Astrocyte (in vitro differentiated cells and primary cell): ENCODE measurements around the gene NSUN6. TPM values are rescaled to one million over a fixed set of nuclear protein-coding genes. Genes with fewer than 3 reads are reported as not detected.
A peak's percentile ranks its signal among the peaks of the same experiment; 100 is the strongest.

Experiments
- DNase-seq: peaks from one replicate; pipeline ENCODE4 v3.0.0-alpha.2; 2010; ENCODE audit warnings: low read depth
- FAIRE-seq: peaks from 2 replicates; lab custom pipeline; 2011; peaks lifted over from hg19 to GRCh38; lab: Jason Lieb, UNC
- H2AFZ ChIP-seq: 2 replicates; pipeline ENCODE4 v1.6.0; 2012; ENCODE audit warnings: low read depth, low read length, inconsistent platforms
- H3K27ac ChIP-seq: 2 replicates; pipeline ENCODE4 v1.5.1; 2011; ENCODE audit warnings: low read depth, low read length, inconsistent platforms
- H3K27me3 ChIP-seq: 2 replicates; pipeline ENCODE4 v1.6.0; 2011; ENCODE audit warnings: low read length, inconsistent platforms; ENCODE audit not compliant: insufficient read depth
- H3K36me3 ChIP-seq: 2 replicates; pipeline ENCODE4 v1.5.1; 2011; ENCODE audit warnings: low read length, inconsistent platforms; ENCODE audit not compliant: insufficient read depth
- H3K4me1 ChIP-seq: 2 replicates; pipeline ENCODE4 v1.5.1; 2011; ENCODE audit warnings: low read length, inconsistent platforms; ENCODE audit not compliant: insufficient read depth
- H3K4me2 ChIP-seq: 2 replicates; pipeline ENCODE4 v1.6.0; 2012; ENCODE audit warnings: low read length, inconsistent platforms
- H3K4me3 ChIP-seq: 2 replicates; pipeline ENCODE4 v1.5.1; 2011; ENCODE audit warnings: low read depth, mild to moderate bottlenecking, low read length, inconsistent platforms; ENCODE audit not compliant: insufficient read depth
- H3K79me2 ChIP-seq: 2 replicates; pipeline ENCODE4 v1.6.0; 2012; ENCODE audit warnings: mild to moderate bottlenecking, low read length, inconsistent platforms; ENCODE audit not compliant: insufficient read depth
- H3K9ac ChIP-seq: 2 replicates; pipeline ENCODE4 v1.6.0; 2012; ENCODE audit warnings: mild to moderate bottlenecking, low read length, inconsistent platforms
- H3K9me3 ChIP-seq: 2 replicates; pipeline ENCODE4 v1.5.1; 2012; ENCODE audit warnings: low read depth, mild to moderate bottlenecking, low read length, inconsistent platforms; ENCODE audit not compliant: insufficient read depth
- H4K20me1 ChIP-seq: 2 replicates; pipeline ENCODE4 v1.6.0; 2012; ENCODE audit warnings: low read length, inconsistent platforms; ENCODE audit not compliant: insufficient read depth
- H3K27ac Mint-ChIP-seq: one replicate; pipeline ENCODE4 v1.8.0; 2021; ENCODE audit warnings: mild to moderate bottlenecking, mixed read lengths; ENCODE audit not compliant: unreplicated experiment
- H3K27me3 Mint-ChIP-seq: one replicate; pipeline ENCODE4 v1.8.0; 2021; ENCODE audit warnings: low read depth, mixed read lengths; ENCODE audit not compliant: unreplicated experiment
- H3K36me3 Mint-ChIP-seq: one replicate; pipeline ENCODE4 v1.8.0; 2021; ENCODE audit warnings: low read depth, mixed read lengths; ENCODE audit not compliant: unreplicated experiment
- H3K4me1 Mint-ChIP-seq: one replicate; pipeline ENCODE4 v1.8.0; 2021; ENCODE audit warnings: low read depth, mixed read lengths; ENCODE audit not compliant: unreplicated experiment
- H3K4me3 Mint-ChIP-seq: one replicate; pipeline ENCODE4 v1.8.0; 2021; ENCODE audit warnings: mild to moderate bottlenecking, moderate library complexity, mixed read lengths; ENCODE audit not compliant: unreplicated experiment
- H3K9me3 Mint-ChIP-seq: one replicate; pipeline ENCODE4 v1.8.0; 2021; ENCODE audit warnings: mild to moderate bottlenecking, mixed read lengths; ENCODE audit not compliant: unreplicated experiment
- EZH2 ChIP-seq: IDR thresholded peaks from 2 replicates; pipeline ENCODE4 v1.6.1; 2012; ENCODE audit warnings: mild to moderate bottlenecking, low read length, inconsistent platforms; ENCODE audit not compliant: insufficient read depth
- total RNA-seq: library from RNA; stranded (reverse); gene quantifications from 2 replicates; pipeline ENCODE4 v1.2.1, GENCODE V29; 2021
- TF ChIP-seq, protein P1 (sequence below): IDR thresholded peaks from 2 replicates; pipeline ENCODE4 v1.5.1; 2011; ENCODE audit warnings: low read depth, mild to moderate bottlenecking, inconsistent platforms, low read length, moderate library complexity; ENCODE audit not compliant: insufficient read depth

The NSUN6 gene
- total RNA-seq, 1 donor from 2014 or later, result 7.3 TPM

DNA sequence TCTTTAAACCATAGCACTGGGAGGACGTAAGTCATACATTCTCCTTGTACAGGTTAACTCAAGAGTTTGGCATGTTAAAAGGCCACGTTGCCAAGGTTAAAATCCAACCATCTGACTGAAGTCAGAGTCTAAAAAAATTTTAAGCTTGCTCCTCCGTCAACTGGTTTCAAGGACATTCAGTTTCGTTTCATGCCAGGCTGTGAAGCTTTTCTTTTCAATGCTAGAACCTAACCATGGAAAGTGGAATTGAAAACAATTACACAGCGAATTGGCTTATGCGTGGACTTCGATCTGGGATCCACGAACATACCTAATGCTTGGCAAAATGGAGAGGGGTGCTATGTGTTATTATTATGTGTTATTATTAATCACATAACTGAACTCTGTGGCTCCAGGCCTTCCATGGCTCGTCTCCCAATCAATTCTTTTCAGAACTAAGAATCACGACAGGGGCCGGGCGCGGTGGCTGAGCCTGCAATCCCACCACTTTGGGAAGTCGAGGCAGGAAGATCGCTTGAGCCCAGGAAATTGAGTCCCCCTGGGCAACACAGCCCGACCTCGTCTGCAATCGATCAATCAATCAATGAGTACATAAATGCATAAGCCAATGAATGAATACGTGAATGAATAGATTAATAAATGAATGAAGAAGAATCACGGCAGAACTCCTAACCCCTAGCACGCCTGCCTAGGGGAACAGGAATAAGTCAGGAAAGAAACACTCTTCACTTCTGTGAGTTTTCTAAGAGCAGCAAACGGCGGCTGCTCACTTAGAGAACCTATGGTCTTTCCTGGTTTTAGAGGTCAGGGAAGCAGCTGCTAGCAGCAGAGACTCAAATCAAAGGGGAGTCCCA lies 7.1 kb upstream of the NSUN6 start:
- Mint-ChIP-seq H3K9me3 (no peaks in the 10 kb centered on the region), H3K27ac (peak overlapping the region; percentile 99), H3K27me3 (no peaks in the 10 kb centered on the region), H3K4me3 (peak overlapping the region; percentile 98), H3K4me1 (peaks cover 9% of the 10 kb centered on the region), H3K36me3 (peaks cover 2% of the 10 kb centered on the region)
- Histone ChIP-seq H3K27me3 (no peaks in the 10 kb centered on the region), H3K9me3 (no peaks in the 10 kb centered on the region), H2AFZ (peak overlapping the region; percentile 31), H3K4me1 (peaks cover 9% of the 10 kb centered on the region), H3K4me3 (peak overlapping the region; percentile 93), H3K36me3 (no peaks in the 10 kb centered on the region), H4K20me1 (peaks cover 20% of the 10 kb centered on the region), H3K27ac (peak overlapping the region; percentile 95), H3K4me2 (peak overlapping the region; percentile 90), H3K9ac (peak overlapping the region; percentile 99), H3K79me2 (peaks cover 47% of the 10 kb centered on the region)
- peak; percentile 26 for FAIRE-seq
- peak; percentile 71 for DNase-seq
- TF ChIP-seq EZH2, result no peak
- TF ChIP-seq, protein P1, sequence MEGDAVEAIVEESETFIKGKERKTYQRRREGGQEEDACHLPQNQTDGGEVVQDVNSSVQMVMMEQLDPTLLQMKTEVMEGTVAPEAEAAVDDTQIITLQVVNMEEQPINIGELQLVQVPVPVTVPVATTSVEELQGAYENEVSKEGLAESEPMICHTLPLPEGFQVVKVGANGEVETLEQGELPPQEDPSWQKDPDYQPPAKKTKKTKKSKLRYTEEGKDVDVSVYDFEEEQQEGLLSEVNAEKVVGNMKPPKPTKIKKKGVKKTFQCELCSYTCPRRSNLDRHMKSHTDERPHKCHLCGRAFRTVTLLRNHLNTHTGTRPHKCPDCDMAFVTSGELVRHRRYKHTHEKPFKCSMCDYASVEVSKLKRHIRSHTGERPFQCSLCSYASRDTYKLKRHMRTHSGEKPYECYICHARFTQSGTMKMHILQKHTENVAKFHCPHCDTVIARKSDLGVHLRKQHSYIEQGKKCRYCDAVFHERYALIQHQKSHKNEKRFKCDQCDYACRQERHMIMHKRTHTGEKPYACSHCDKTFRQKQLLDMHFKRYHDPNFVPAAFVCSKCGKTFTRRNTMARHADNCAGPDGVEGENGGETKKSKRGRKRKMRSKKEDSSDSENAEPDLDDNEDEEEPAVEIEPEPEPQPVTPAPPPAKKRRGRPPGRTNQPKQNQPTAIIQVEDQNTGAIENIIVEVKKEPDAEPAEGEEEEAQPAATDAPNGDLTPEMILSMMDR, result no peak

DNA sequence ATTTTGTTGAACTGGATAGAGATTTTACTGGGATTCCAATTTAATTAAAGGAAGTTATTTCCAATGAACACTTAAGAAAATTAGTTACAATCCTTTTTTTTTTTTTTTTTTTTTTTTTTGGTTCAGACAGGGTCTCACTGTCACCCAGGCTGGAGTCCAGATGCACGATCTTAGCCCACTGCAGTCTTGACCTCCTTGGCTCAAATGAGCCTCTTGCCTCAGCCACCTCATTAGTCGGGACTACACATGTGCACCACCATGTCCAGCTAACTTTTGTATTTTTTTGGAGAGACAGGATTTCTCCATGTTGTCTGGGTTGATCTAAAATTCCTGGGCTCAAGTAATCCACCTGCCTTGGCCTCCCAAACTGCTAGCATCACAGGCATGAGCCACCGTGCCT lies 5.3 kb upstream of the NSUN6 start:
- no peaks in the 10 kb centered on the region for H3K27me3 Mint-ChIP-seq
- peaks cover 31% of the 10 kb centered on the region for H3K79me2 ChIP-seq
- H4K20me1 ChIP-seq, result peaks cover 8% of the 10 kb centered on the region
- FAIRE-seq (no peak), DNase-seq (no peak)
- H3K4me1 ChIP-seq, result peaks cover 9% of the 10 kb centered on the region
- no peak overlapping the region for H3K27ac Mint-ChIP-seq
- H3K4me1 Mint-ChIP-seq, result peaks cover 7% of the 10 kb centered on the region
- no peak overlapping the region for H3K4me3 Mint-ChIP-seq
- H3K4me2 ChIP-seq, result no peak overlapping the region
- H3K9ac ChIP-seq, result no peak overlapping the region
- no peaks in the 10 kb centered on the region for H3K9me3 ChIP-seq
- TF ChIP-seq EZH2, result no peak
- TF ChIP-seq, protein P1, result no peak
- no peaks in the 10 kb centered on the region for H3K36me3 ChIP-seq
- no peak overlapping the region for H3K4me3 ChIP-seq
- no peak overlapping the region for H2AFZ ChIP-seq
- H3K36me3 Mint-ChIP-seq, result peaks cover 2% of the 10 kb centered on the region
- H3K27me3 ChIP-seq, result no peaks in the 10 kb centered on the region
- H3K9me3 Mint-ChIP-seq, result no peaks in the 10 kb centered on the region
- H3K27ac ChIP-seq, result no peak overlapping the region

DNA sequence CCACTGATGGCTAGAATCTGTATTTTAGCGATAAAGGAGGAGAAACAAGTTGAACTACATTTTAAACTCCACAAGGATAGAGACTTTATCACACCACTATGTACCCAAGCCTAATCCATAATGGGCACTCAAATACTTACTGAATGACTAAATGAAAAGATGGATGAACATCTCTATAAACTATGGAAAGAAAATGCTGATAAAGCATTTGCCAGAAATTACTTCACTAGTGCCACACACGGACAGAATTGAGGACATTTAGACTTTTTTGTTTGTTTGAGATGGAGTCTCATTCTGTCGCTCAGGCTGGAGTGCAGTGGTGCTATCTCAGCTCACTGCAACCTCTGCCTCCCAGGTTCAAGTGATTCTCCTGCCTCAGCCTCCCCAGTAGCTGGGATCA lies 1.7 kb upstream of the NSUN6 start:
- Histone ChIP-seq H2AFZ (no peak overlapping the region), H3K27me3 (no peaks in the 10 kb centered on the region), H3K4me1 (peaks cover 8% of the 10 kb centered on the region), H3K9me3 (no peaks in the 10 kb centered on the region), H3K36me3 (no peaks in the 10 kb centered on the region), H3K4me3 (no peak overlapping the region), H3K79me2 (peaks cover 24% of the 10 kb centered on the region), H4K20me1 (no peaks in the 10 kb centered on the region), H3K27ac (no peak overlapping the region), H3K9ac (no peak overlapping the region), H3K4me2 (no peak overlapping the region)
- TF ChIP-seq EZH2, result no peak
- TF ChIP-seq, protein P1, result no peak
- H3K27ac Mint-ChIP-seq, result no peak overlapping the region
- DNase-seq (no peak), FAIRE-seq (no peak)
- H3K27me3 Mint-ChIP-seq, result no peaks in the 10 kb centered on the region
- peaks cover 3% of the 10 kb centered on the region for H3K4me1 Mint-ChIP-seq
- no peaks in the 10 kb centered on the region for H3K36me3 Mint-ChIP-seq
- peaks cover 3% of the 10 kb centered on the region for H3K9me3 Mint-ChIP-seq
- no peak overlapping the region for H3K4me3 Mint-ChIP-seq
